Hepatocyte (in vitro differentiated cells): ENCODE data around the gene PHF2. TPM values are rescaled to one million over a fixed set of nuclear protein-coding genes. Genes with fewer than 3 reads are reported as not detected.

Source experiments
- DNase-seq: peaks from one replicate; pipeline ENCODE4 v3.0.0-alpha.2; 2016; ENCODE audit warnings: low spot score
- H2AFZ ChIP-seq: fragments of 200-600 bp; sonication (generic); 2 replicates; pipeline ENCODE4 v1.6.0; 2016; ENCODE audit warnings: antibody characterized with exemption, mild to moderate bottlenecking
- H3K27ac ChIP-seq: fragments of 200-600 bp; sonication (generic); 2 replicates; pipeline ENCODE4 v1.5.1; 2016; ENCODE audit warnings: mild to moderate bottlenecking
- H3K27me3 ChIP-seq: fragments of 200-600 bp; sonication (generic); 2 replicates; pipeline ENCODE4 v1.6.1; 2016
- H3K36me3 ChIP-seq: fragments of 200-600 bp; sonication (generic); replicated peaks from 2 replicates; pipeline ENCODE4 v1.5.1; 2016; ENCODE audit warnings: low read depth; ENCODE audit not compliant: insufficient read depth
- H3K4me1 ChIP-seq: fragments of 200-600 bp; sonication (generic); 2 replicates; pipeline ENCODE4 v1.5.1; 2016; ENCODE audit warnings: mild to moderate bottlenecking, moderate library complexity; ENCODE audit not compliant: insufficient read depth
- H3K4me2 ChIP-seq: fragments of 200-600 bp; sonication (generic); 2 replicates; pipeline ENCODE4 v1.6.0; 2016
- H3K4me3 ChIP-seq: fragments of 200-600 bp; sonication (generic); 2 replicates; pipeline ENCODE4 v1.5.1; 2016; ENCODE audit warnings: mild to moderate bottlenecking
- H3K79me2 ChIP-seq: fragments of 200-600 bp; sonication (generic); 2 replicates; pipeline ENCODE4 v1.6.0; 2017; ENCODE audit warnings: mild to moderate bottlenecking
- H3K9me2 ChIP-seq: fragments of 200-600 bp; sonication (generic); replicated peaks from 2 replicates; pipeline ENCODE4 v1.6.0; 2017; ENCODE audit warnings: mild to moderate bottlenecking; ENCODE audit not compliant: insufficient read depth
- H3K9me3 ChIP-seq: fragments of 200-600 bp; sonication (generic); 2 replicates; pipeline ENCODE4 v1.5.1; 2016; ENCODE audit warnings: low read depth, mild to moderate bottlenecking
- H4K20me1 ChIP-seq: fragments of 200-600 bp; sonication (generic); 2 replicates; pipeline ENCODE4 v1.6.0; 2016; ENCODE audit warnings: mild to moderate bottlenecking; ENCODE audit not compliant: insufficient read depth, poor library complexity, severe bottlenecking
- CTCF ChIP-seq: fragments of 200-600 bp; sonication (generic); IDR thresholded peaks from 2 replicates; pipeline ENCODE4 v1.5.1; 2016; ENCODE audit warnings: antibody characterized with exemption, mild to moderate bottlenecking; ENCODE audit not compliant: poor library complexity
- EZH2 ChIP-seq: fragments of 200-600 bp; sonication (generic); IDR thresholded peaks from 2 replicates; pipeline ENCODE4 v1.6.1; 2016; ENCODE audit warnings: antibody characterized with exemption, mild to moderate bottlenecking, borderline replicate concordance
- EZH2phosphoT487 ChIP-seq: fragments of 200-600 bp; sonication (generic); IDR thresholded peaks from one replicate; pipeline ENCODE4 v1.6.1; 2018; ENCODE audit warnings: antibody characterized with exemption, mild to moderate bottlenecking, low read depth, moderate library complexity; ENCODE audit not compliant: unreplicated experiment, severe bottlenecking
- WGBS: methylation state at CpG from one replicate; pipeline ENCODE4 v1.1.6; 2016; ENCODE audit warnings: low lambda C conversion rate; ENCODE audit errors: missing lambda C conversion rate; 5-methylcytosine and 5-hydroxymethylcytosine counted together
- polyA plus RNA-seq: library from polyadenylated mRNA; unstranded; fragments of >200 nt; fragmentation: Nextera tagmentation; extraction: Ambion mirVana; gene quantifications from 2 replicates; pipeline ENCODE4 v1.2.1, GENCODE V29; 2016
- total RNA-seq: library from RNA; depleted of rRNA; stranded (reverse); fragments of >200 nt; gene quantifications from 2 replicates; pipeline ENCODE4 v1.2.3, GENCODE V29; 2014

The PHF2 gene
- total and polyA plus RNA-seq, 2 experiments from 2014 or later = 10.5 to 19.8 TPM

- TF ChIP-seq EZH2 (no peak), CTCF (no peak), EZH2phosphoT487 (no peak)
- H2AFZ ChIP-seq = no peak overlapping the region
- no peak overlapping the region for H3K4me3 ChIP-seq
- H3K9me3 ChIP-seq = no peaks in the 10 kb centered on the region
- DNase-seq = no peak
- H3K27ac ChIP-seq = no peak overlapping the region
- no peaks in the 10 kb centered on the region for H4K20me1 ChIP-seq
- H3K9me2 ChIP-seq = no peaks in the 10 kb centered on the region
- H3K36me3 ChIP-seq = no peaks in the 10 kb centered on the region
- 92% methylated on average over 7 of the region's 7 CpGs for WGBS
- H3K4me2 ChIP-seq = no peak overlapping the region
- H3K27me3 ChIP-seq = no peaks in the 10 kb centered on the region
- no peaks in the 10 kb centered on the region for H3K4me1 ChIP-seq
- peaks cover 35% of the 10 kb centered on the region for H3K79me2 ChIP-seq
Measured at GRCh38 chr9:93630806-93631411, 54.5 kb downstream of the PHF2 start.

- H3K9me2 ChIP-seq = no peaks in the 10 kb centered on the region
- H3K4me1 ChIP-seq = no peaks in the 10 kb centered on the region
- H3K27ac ChIP-seq = no peak overlapping the region
- peaks cover 9% of the 10 kb centered on the region for H3K79me2 ChIP-seq
- WGBS = 86% methylated on average over 19 of the region's 19 CpGs
- no peak overlapping the region for H2AFZ ChIP-seq
- H3K4me2 ChIP-seq = no peak overlapping the region
- peaks cover 6% of the 10 kb centered on the region for H3K9me3 ChIP-seq
- no peak for DNase-seq
- no peaks in the 10 kb centered on the region for H3K36me3 ChIP-seq
- H4K20me1 ChIP-seq = no peaks in the 10 kb centered on the region
- TF ChIP-seq EZH2phosphoT487 = no peak
- no peak for TF ChIP-seq CTCF
- no peak for TF ChIP-seq EZH2
- no peaks in the 10 kb centered on the region for H3K27me3 ChIP-seq
- H3K4me3 ChIP-seq = no peak overlapping the region
Measured at GRCh38 chr9:93633492-93634221, 57.3 kb downstream of the PHF2 start.

- H3K36me3 ChIP-seq = no peaks in the 10 kb centered on the region
- WGBS = 88% methylated on average over 10 of the region's 10 CpGs
- no peaks in the 10 kb centered on the region for H3K27me3 ChIP-seq
- H3K4me2 ChIP-seq = no peak overlapping the region
- no peaks in the 10 kb centered on the region for H3K9me2 ChIP-seq
- no peak overlapping the region for H3K27ac ChIP-seq
- H3K4me1 ChIP-seq = no peaks in the 10 kb centered on the region
- no peak overlapping the region for H2AFZ ChIP-seq
- TF ChIP-seq EZH2phosphoT487 (no peak), CTCF (no peak), EZH2 (no peak)
- no peak for DNase-seq
- H3K9me3 ChIP-seq = peaks cover 6% of the 10 kb centered on the region
- H3K79me2 ChIP-seq = no peaks in the 10 kb centered on the region
- H4K20me1 ChIP-seq = no peaks in the 10 kb centered on the region
- no peak overlapping the region for H3K4me3 ChIP-seq
Measured at GRCh38 chr9:93634311-93635185, 58.2 kb downstream of the PHF2 start.
